ENCODE data around the gene PHTF1. TPM values are rescaled to one million over a fixed set of nuclear protein-coding genes. Genes with fewer than 3 reads are reported as not detected.

Gene PHTF1
- total and polyA plus RNA-seq, 4 donors, result 9.5 to 29.7 (median 19.5) TPM

DNA sequence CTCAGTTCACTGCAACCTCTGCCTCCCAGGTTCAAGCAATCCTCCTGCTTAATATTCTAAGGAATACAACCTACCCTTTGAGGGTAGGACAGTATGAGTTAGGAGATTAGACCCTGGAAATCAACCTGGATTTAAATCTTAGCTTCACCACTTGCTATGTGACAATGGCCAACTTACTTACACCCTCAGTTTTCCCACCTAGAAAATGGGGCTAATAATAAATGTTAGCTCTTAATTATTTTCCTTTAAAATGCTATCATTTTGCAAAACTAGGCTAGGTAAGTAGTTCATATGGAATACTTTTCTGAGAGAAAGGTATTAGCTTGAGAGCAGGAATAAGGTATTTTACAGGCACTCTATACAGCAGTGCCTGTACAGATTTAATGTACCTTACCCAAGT is 110.8 kb downstream of the PHTF1 start:
- Histone ChIP-seq H3K4me3 (no peak overlapping the region), H3K27me3 (ENCODE audit: control insufficient read depth in 3 of 3, insufficient read depth in 3 of 3, low read length in 2 of 3) (no peaks in the 10 kb centered on the region), H3K36me3 (ENCODE audit: control insufficient read depth in 4 of 4, insufficient read depth in 4 of 4, low read length in 4 of 4) (peaks cover 0 to 5% (median 3%) of the 10 kb centered on the region in 4 donors), H3K9ac (ENCODE audit: insufficient read depth in 1 of 2, low read length in 2 of 2) (no peak overlapping the region), H3K27ac (ENCODE audit: low read depth in 1 of 2, low read length in 1 of 2) (no peak overlapping the region), H3K4me1 (ENCODE audit: control insufficient read depth in 5 of 5, insufficient read depth in 5 of 5, low read length in 5 of 5) (no peaks in the 10 kb centered on the region), H3K9me3 (ENCODE audit: control insufficient read depth in 4 of 4, insufficient read depth in 3 of 4, low read length in 3 of 4) (no peaks in the 10 kb centered on the region)
- no peak for DNase-seq
- no peak for ATAC-seq (ENCODE audit: insufficient read depth, low FRiP score)
- TF ChIP-seq, protein P1, sequence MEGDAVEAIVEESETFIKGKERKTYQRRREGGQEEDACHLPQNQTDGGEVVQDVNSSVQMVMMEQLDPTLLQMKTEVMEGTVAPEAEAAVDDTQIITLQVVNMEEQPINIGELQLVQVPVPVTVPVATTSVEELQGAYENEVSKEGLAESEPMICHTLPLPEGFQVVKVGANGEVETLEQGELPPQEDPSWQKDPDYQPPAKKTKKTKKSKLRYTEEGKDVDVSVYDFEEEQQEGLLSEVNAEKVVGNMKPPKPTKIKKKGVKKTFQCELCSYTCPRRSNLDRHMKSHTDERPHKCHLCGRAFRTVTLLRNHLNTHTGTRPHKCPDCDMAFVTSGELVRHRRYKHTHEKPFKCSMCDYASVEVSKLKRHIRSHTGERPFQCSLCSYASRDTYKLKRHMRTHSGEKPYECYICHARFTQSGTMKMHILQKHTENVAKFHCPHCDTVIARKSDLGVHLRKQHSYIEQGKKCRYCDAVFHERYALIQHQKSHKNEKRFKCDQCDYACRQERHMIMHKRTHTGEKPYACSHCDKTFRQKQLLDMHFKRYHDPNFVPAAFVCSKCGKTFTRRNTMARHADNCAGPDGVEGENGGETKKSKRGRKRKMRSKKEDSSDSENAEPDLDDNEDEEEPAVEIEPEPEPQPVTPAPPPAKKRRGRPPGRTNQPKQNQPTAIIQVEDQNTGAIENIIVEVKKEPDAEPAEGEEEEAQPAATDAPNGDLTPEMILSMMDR (IDR thresholded peaks at IDR 0.05; ENCODE audit: control extremely low read depth, extremely low read depth), result no peak

DNA sequence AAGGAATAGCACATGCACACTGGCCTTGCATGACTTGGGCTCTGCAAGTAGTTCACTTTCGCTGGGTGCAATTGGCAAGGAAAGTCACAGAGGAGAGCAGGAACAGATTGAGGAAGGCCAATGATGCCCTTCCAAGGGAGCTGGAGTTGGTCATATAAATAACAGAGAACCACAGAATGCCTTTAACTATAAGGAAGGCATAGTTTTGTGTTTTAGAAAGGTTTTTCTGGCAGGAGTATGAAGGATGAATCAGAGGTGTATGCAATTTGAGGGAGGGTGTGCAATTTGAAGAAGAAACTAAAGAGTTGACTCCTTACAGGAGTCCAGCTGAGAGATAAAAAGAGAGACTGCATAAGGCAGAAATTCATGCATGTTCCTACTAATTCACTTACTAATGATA is 112.1 kb downstream of the PHTF1 start:
- ATAC-seq (ENCODE audit: insufficient read depth, low FRiP score) (no peak), DNase-seq (no peak)
- Histone ChIP-seq H3K27me3 (ENCODE audit: control insufficient read depth in 3 of 3, insufficient read depth in 3 of 3, low read length in 2 of 3) (no peaks in the 10 kb centered on the region), H3K4me3 (no peak overlapping the region), H3K4me1 (ENCODE audit: control insufficient read depth in 5 of 5, insufficient read depth in 5 of 5, low read length in 5 of 5) (no peaks in the 10 kb centered on the region), H3K9me3 (ENCODE audit: control insufficient read depth in 4 of 4, insufficient read depth in 3 of 4, low read length in 3 of 4) (no peaks in the 10 kb centered on the region), H3K36me3 (ENCODE audit: control insufficient read depth in 4 of 4, insufficient read depth in 4 of 4, low read length in 4 of 4) (peaks cover 0 to 5% (median 3%) of the 10 kb centered on the region in 4 donors), H3K9ac (ENCODE audit: insufficient read depth in 1 of 2, low read length in 2 of 2) (no peak overlapping the region), H3K27ac (ENCODE audit: low read depth in 1 of 2, low read length in 1 of 2) (no peak overlapping the region)
- TF ChIP-seq, protein P1 (IDR thresholded peaks at IDR 0.05; ENCODE audit: control extremely low read depth, extremely low read depth), result no peak
- WGBS, 2 donors, result 98 to 100% methylated on average over 1 of the region's 1 CpG

Other genes with a start within 250 kb of the PHTF1 start
- gene RSBN1, start 53.0 kb upstream of the PHTF1 start, total RNA-seq, result 10 to 100 TPM; 18.2 to 39.0 TPM
- gene RSBN1, start 53.0 kb upstream of the PHTF1 start, polyA plus RNA-seq, result 1 to 10 TPM; 4.4 to 6.8 TPM
- gene PTPN22, start 112.2 kb upstream of the PHTF1 start, total RNA-seq, result 1 to 10 TPM; 6.9 to 7.0 TPM
- 1 to 10 TPM; 4.2 to 5.3 TPM for gene PTPN22, start 112.2 kb upstream of the PHTF1 start, polyA plus RNA-seq
- gene BCL2L15, start 128.1 kb upstream of the PHTF1 start, total RNA-seq, result 1 to 10 TPM; 3.2 to 3.3 TPM
- gene BCL2L15, start 128.1 kb upstream of the PHTF1 start, polyA plus RNA-seq, result 1 to 10 TPM; 1.9 to 7.0 TPM
- gene AP4B1, start 145.3 kb upstream of the PHTF1 start, total RNA-seq, result 10 to 100 TPM; 24.2 to 43.9 TPM
- gene AP4B1, start 145.3 kb upstream of the PHTF1 start, polyA plus RNA-seq, result 10 to 100 TPM; 12.8 to 13.5 TPM
- gene DCLRE1B, start 145.8 kb upstream of the PHTF1 start, total RNA-seq, result 1 to 10 TPM; 4.9 to 7.8 TPM
- gene DCLRE1B, start 145.8 kb upstream of the PHTF1 start, polyA plus RNA-seq, result 1 to 10 TPM; 2.6 to 5.5 TPM
- 10 to 100 TPM; 84.1 to 87.2 TPM for gene HIPK1, start 169.8 kb upstream of the PHTF1 start, total RNA-seq
- 10 to 100 TPM; 10.9 to 25.0 TPM for gene HIPK1, start 169.8 kb upstream of the PHTF1 start, polyA plus RNA-seq
- 100 to 1,000 TPM in 1 of 2 donors, 10 to 100 TPM in 1; 27.4 to 108 TPM for gene OLFML3, start 220.0 kb upstream of the PHTF1 start, total RNA-seq
- gene OLFML3, start 220.0 kb upstream of the PHTF1 start, polyA plus RNA-seq, result 10 to 100 TPM in 1 of 2 donors, 1 to 10 TPM in 1; 9.7 to 11.6 TPM

All from lung (tissue), 12 donors.